ENCODE data around the gene JPH3.
A peak's percentile ranks its signal among the peaks of the same experiment; 100 is the strongest.

The JPH3 gene

GRCh38 chr16:87695534-87695933, 93.2 kb downstream of the JPH3 start:
- no peak overlapping the region for H3K27ac ChIP-seq
- CTCF ChIA-PET, result interaction anchor here (0.6 kb wide), 1 partner anchor 59 kb away, joined by 3 read pairs; no protein-coding TSS in a partner anchor
- TF ChIP-seq, protein P1, sequence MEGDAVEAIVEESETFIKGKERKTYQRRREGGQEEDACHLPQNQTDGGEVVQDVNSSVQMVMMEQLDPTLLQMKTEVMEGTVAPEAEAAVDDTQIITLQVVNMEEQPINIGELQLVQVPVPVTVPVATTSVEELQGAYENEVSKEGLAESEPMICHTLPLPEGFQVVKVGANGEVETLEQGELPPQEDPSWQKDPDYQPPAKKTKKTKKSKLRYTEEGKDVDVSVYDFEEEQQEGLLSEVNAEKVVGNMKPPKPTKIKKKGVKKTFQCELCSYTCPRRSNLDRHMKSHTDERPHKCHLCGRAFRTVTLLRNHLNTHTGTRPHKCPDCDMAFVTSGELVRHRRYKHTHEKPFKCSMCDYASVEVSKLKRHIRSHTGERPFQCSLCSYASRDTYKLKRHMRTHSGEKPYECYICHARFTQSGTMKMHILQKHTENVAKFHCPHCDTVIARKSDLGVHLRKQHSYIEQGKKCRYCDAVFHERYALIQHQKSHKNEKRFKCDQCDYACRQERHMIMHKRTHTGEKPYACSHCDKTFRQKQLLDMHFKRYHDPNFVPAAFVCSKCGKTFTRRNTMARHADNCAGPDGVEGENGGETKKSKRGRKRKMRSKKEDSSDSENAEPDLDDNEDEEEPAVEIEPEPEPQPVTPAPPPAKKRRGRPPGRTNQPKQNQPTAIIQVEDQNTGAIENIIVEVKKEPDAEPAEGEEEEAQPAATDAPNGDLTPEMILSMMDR (conservative IDR thresholded peaks at IDR 0.05; ENCODE audit: low read depth), result no peak
- POLR2A ChIA-PET (ENCODE audit: low non-redundant PET), result no interaction called here
- DNase-seq (ENCODE audit: low spot score), result no peak

DNA sequence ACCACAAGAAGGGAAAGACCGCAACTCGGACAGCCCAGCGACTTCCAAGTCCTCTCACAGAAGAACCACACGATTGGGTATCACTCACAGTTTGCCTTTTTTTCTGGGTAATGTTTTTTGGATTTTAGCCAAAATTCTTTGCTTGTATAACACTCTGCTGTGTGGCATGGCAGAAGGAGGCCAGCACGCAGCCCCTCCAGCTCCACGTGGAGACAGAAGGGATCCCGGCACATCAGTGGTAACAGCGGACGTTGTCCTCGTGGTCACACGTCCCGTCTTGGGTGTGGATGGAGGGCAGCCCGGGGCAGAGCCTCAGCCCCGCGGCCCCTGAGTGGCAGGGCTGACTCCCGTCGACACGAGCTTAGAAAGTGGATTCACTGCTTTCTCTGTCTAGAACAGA, 94.4 kb downstream of the JPH3 start:
- TF ChIP-seq, protein P1 (conservative IDR thresholded peaks at IDR 0.05; ENCODE audit: low read depth), result no peak
- ChIA-PET POLR2A (ENCODE audit: low non-redundant PET) (no interaction called here), CTCF (interaction anchor here (0.5 to 0.9 kb wide), 3 partner anchors 15 to 1089 kb away, joined by 3 to 4 read pairs (median 4); no protein-coding TSS in a partner anchor)
- no peak for DNase-seq (ENCODE audit: low spot score)
- no peak overlapping the region for H3K27ac ChIP-seq

GRCh38 chr16:87697256-87697655, 94.9 kb downstream of the JPH3 start:
- no peak for DNase-seq (ENCODE audit: low spot score)
- H3K27ac ChIP-seq, result no peak overlapping the region
- ChIA-PET POLR2A (ENCODE audit: low non-redundant PET) (no interaction called here), CTCF (no interaction called here)
- TF ChIP-seq, protein P1 (conservative IDR thresholded peaks at IDR 0.05; ENCODE audit: low read depth), result no peak

- POLR2A ChIA-PET (ENCODE audit: low non-redundant PET), result interaction anchor here (0.6 kb wide), 1 partner anchor 244 kb away, joined by 4 read pairs; no protein-coding TSS in a partner anchor
Measured at GRCh38 chr16:87697792-87698191, 95.5 kb downstream of the JPH3 start.

GRCh38 chr16:87698241-87698640, 95.9 kb downstream of the JPH3 start:
- peak overlapping the region; percentile 26 for H3K27ac ChIP-seq
- CTCF ChIA-PET, result interaction anchor here (0.6 kb wide), 1 partner anchor 729 kb away, joined by 3 read pairs; no protein-coding TSS in a partner anchor
- POLR2A ChIA-PET (ENCODE audit: low non-redundant PET), result interaction anchor here (0.6 kb wide), 1 partner anchor 244 kb away, joined by 4 read pairs; no protein-coding TSS in a partner anchor
- DNase-seq (ENCODE audit: low spot score), result no peak
- TF ChIP-seq, protein P1 (conservative IDR thresholded peaks at IDR 0.05; ENCODE audit: low read depth), result no peak

More at GRCh38 chr16:87697792-87698191, 95.5 kb downstream of the JPH3 start:
- no peak overlapping the region for H3K27ac ChIP-seq
- CTCF ChIA-PET, result no interaction called here
- DNase-seq (ENCODE audit: low spot score), result no peak
- TF ChIP-seq, protein P1 (conservative IDR thresholded peaks at IDR 0.05; ENCODE audit: low read depth), result no peak

- DNase-seq (ENCODE audit: low spot score), result no peak
- POLR2A ChIA-PET (ENCODE audit: low non-redundant PET), result no interaction called here
- TF ChIP-seq, protein P1 (conservative IDR thresholded peaks at IDR 0.05; ENCODE audit: low read depth), result no peak
- CTCF ChIA-PET, result interaction anchor here (0.6 kb wide), 1 partner anchor 729 kb away, joined by 3 read pairs; no protein-coding TSS in a partner anchor
- peak overlapping the region; percentile 26 for H3K27ac ChIP-seq
Measured at GRCh38 chr16:87698676-87699199, 96.4 kb downstream of the JPH3 start.

Measured in RWPE1 (cell line).